Thyroid gland (tissue), 4 donors: ENCODE data around the gene SYNGR4.

ENCODE experiments used
- CTCF ChIP-seq, 6 experiments: fragments of 200-600 bp in 3 of 6; fragments of 450-650 bp in 3 of 6; sonication (generic) in 3 of 6; IDR thresholded peaks; one replicate each; pipeline ENCODE4 v1.5.1; 2016 to 2019; ENCODE audit warnings: antibody characterized with exemption in 6 of 6, mild to moderate bottlenecking in 2 of 6, inconsistent platforms in 1 of 6, moderate library complexity in 1 of 6
- POLR2A ChIP-seq, 2 donors: fragments of 450-650 bp; IDR thresholded peaks; one replicate each; pipeline ENCODE4 v1.6.1; 2017; ENCODE audit warnings: antibody characterized with exemption in 2 of 2, mild to moderate bottlenecking in 2 of 2, moderate library complexity in 1 of 2

DNA sequence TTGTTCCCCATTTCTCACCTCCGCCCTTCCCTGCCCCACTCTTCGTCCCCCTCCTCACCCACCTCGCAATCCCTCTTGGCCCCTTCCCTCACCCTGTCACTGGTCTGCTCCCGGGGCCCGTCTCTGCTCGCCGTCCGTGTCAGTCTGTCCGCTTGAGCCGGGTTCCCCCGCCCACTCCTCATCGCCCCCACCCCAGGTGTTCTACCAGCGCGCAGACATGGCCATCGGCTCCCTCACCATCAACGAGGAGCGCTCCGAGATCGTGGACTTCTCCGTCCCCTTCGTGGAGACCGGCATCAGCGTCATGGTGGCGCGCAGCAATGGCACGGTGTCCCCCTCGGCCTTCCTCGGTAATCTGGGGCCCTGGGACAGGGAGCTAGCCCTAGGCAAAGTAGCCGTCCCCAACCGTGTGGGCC, 51.6 kb downstream of the SYNGR4 start:
- TF ChIP-seq POLR2A (IDR thresholded peaks at IDR 0.05) (no peak), CTCF (IDR thresholded peaks at IDR 0.05) (no peak)
